SK-N-SH treated with all-trans-retinoic acid at 6 μM for 48 hours (cell line): ENCODE data around the gene FAT1.

Source experiments
- ARNTL ChIP-seq: fragments of 450-650 bp; formaldehyde crosslinking; IDR thresholded peaks from 2 replicates; pipeline ENCODE4 v1.5.0; 2020; ENCODE audit warnings: low read depth, mild to moderate bottlenecking, moderate library complexity, borderline replicate concordance
- ESRRG ChIP-seq: fragments of 250-450 bp; sonication (Bioruptor Pico); IDR thresholded peaks from 2 replicates; pipeline ENCODE4 v1.6.1; 2021; ENCODE audit warnings: mild to moderate bottlenecking
- OSR1 ChIP-seq: fragments of 250-450 bp; sonication (Bioruptor Pico); IDR thresholded peaks from 2 replicates; pipeline ENCODE4 v1.8.0; 2022; ENCODE audit warnings: moderate library complexity, mild to moderate bottlenecking, inconsistent platforms
- ZNF8 ChIP-seq: fragments of 450-650 bp; formaldehyde crosslinking; IDR thresholded peaks from 2 replicates; pipeline ENCODE4 v1.5.0; 2020; ENCODE audit warnings: mild to moderate bottlenecking, moderate library complexity

GRCh38 chr4:186553717-186554116 lies 169.9 kb downstream of the FAT1 start:
- TF ChIP-seq ARNTL (CRISPR knock-in tag) (no peak), ZNF8 (CRISPR knock-in tag) (no peak), OSR1 (CRISPR knock-in tag) (no peak), ESRRG (no peak)
